Caco-2 (cell line): ENCODE measurements around the gene TMEM131. TPM values are rescaled to one million over a fixed set of nuclear protein-coding genes. Genes with fewer than 3 reads are reported as not detected.

Experiments used
- BruUV-seq: library from RNA; stranded (reverse); fragments of 400-500 nt; replicated peaks from 2 replicates; lab custom pipeline; 2021; lab: Mats Ljungman, UMichigan
- CTCF ChIA-PET: fragments of 300-600 bp; sonication (Branson Sonifier 250); formaldehyde crosslinking; loops from one replicate; lab custom pipeline; 2022; ENCODE audit warnings: antibody characterized with exemption; lab: Charles Lee
- POLR2A ChIA-PET: fragments of 300-600 bp; sonication (Branson Sonifier 250); formaldehyde crosslinking; loops from one replicate; lab custom pipeline; 2022; ENCODE audit warnings: antibody characterized with exemption; lab: Charles Lee
- DNase-seq, 2 experiments: peaks; one replicate each; pipeline versions ENCODE4 v3.0.0 to v3.0.0-alpha.2; 2020 to 2022
- H3K27me3 ChIP-seq: replicated peaks from 2 replicates; pipeline ENCODE4 v1.6.0; 2011; ENCODE audit warnings: low read length; ENCODE audit not compliant: control insufficient read depth, insufficient read depth
- H3K36me3 ChIP-seq: 2 replicates; pipeline ENCODE4 v1.5.1; 2011; ENCODE audit warnings: low read length; ENCODE audit not compliant: control insufficient read depth, insufficient read depth
- H3K4me1 ChIP-seq: fragments of 250-450 bp; sonication (Bioruptor Pico); 2 replicates; pipeline ENCODE4 v1.5.1; 2020; ENCODE audit warnings: mild to moderate bottlenecking
- H3K4me3 ChIP-seq: 2 replicates; pipeline ENCODE4 v1.5.1; 2011; ENCODE audit warnings: low read depth, mild to moderate bottlenecking, control low read depth, low read length
- H3K9me3 ChIP-seq: fragments of 250-450 bp; sonication (Bioruptor Pico); 2 replicates; pipeline ENCODE4 v1.5.1; 2020; ENCODE audit warnings: mild to moderate bottlenecking, moderate library complexity
- H3K27ac Mint-ChIP-seq: one replicate; pipeline ENCODE4 v1.8.0; 2022; ENCODE audit warnings: mixed read lengths; ENCODE audit not compliant: unreplicated experiment
- H3K27me3 Mint-ChIP-seq: one replicate; pipeline ENCODE4 v1.8.0; 2022; ENCODE audit warnings: mixed read lengths; ENCODE audit not compliant: insufficient read depth, unreplicated experiment
- H3K36me3 Mint-ChIP-seq: one replicate; pipeline ENCODE4 v1.8.0; 2022; ENCODE audit warnings: mild to moderate bottlenecking, mixed read lengths; ENCODE audit not compliant: insufficient read depth, unreplicated experiment
- H3K4me1 Mint-ChIP-seq: one replicate; pipeline ENCODE4 v1.8.0; 2022; ENCODE audit warnings: low read depth, mixed read lengths; ENCODE audit not compliant: unreplicated experiment
- H3K4me3 Mint-ChIP-seq: one replicate; pipeline ENCODE4 v1.8.0; 2022; ENCODE audit warnings: mild to moderate bottlenecking, moderate library complexity, mixed read lengths; ENCODE audit not compliant: unreplicated experiment
- H3K9me3 Mint-ChIP-seq: one replicate; pipeline ENCODE4 v1.8.0; 2022; ENCODE audit warnings: mixed read lengths; ENCODE audit not compliant: unreplicated experiment
- CTCF ChIP-seq, 2 experiments: fragments of 200-600 bp in 1 of 2; IDR thresholded peaks; 1 replicate in 1 of 2; 2 replicates in 1 of 2; pipeline versions ENCODE4 v1.5.1 to v1.8.0; 2011 to 2022; ENCODE audit warnings: antibody characterized with exemption in 1 of 2, control low read depth in 1 of 2, inconsistent platforms in 1 of 2, low read depth in 1 of 2, low read length in 1 of 2, mild to moderate bottlenecking in 1 of 2, moderate library complexity in 1 of 2; ENCODE audit not compliant: insufficient read depth in 1 of 2, severe bottlenecking in 1 of 2, unreplicated experiment in 1 of 2
- intact Hi-C: fragments of 100-400 bp; cut with micrococcal nuclease; formaldehyde crosslinking; loops from one replicate; pipeline ENCODE4 v1.10.0; 2022; ENCODE audit not compliant: unreplicated experiment
- total RNA-seq: library from RNA; stranded (reverse); gene quantifications from 2 replicates; pipeline ENCODE4 v1.2.3, GENCODE V29; 2022

Gene TMEM131
- total RNA-seq, 1 experiment from 2014 or later = 36.3 TPM

- Mint-ChIP-seq H3K4me1 (no peaks in the 10 kb centered on the region), H3K27ac (no peak overlapping the region), H3K36me3 (peaks cover 11% of the 10 kb centered on the region), H3K9me3 (peaks cover 2% of the 10 kb centered on the region), H3K4me3 (no peak overlapping the region), H3K27me3 (no peaks in the 10 kb centered on the region)
- DNase-seq = peak in 1 of 2 experiments; percentile 22
- H3K4me1 ChIP-seq = no peaks in the 10 kb centered on the region
- no TSS peak for BruUV-seq
- no peak for TF ChIP-seq CTCF (IDR thresholded peaks at IDR 0.05; ENCODE audit: insufficient read depth in 1 of 2, low read depth in 1 of 2, low read length in 1 of 2, severe bottlenecking in 1 of 2, unreplicated experiment in 1 of 2)
- intact Hi-C loops = loop anchor here (2.0 kb wide), 1 partner anchor 532 kb away; no protein-coding TSS in a partner anchor
- H3K27me3 ChIP-seq = no peaks in the 10 kb centered on the region
- CTCF ChIA-PET = no interaction called here
- H3K4me3 ChIP-seq = no peak overlapping the region
- H3K9me3 ChIP-seq = no peaks in the 10 kb centered on the region
- no peaks in the 10 kb centered on the region for H3K36me3 ChIP-seq
- POLR2A ChIA-PET = no interaction called here
Measured at GRCh38 chr2:97736608-97737330, 259.0 kb downstream of the TMEM131 start.

- H3K4me1 Mint-ChIP-seq = no peaks in the 10 kb centered on the region
- ChIA-PET CTCF (no interaction called here), POLR2A (no interaction called here)
- Histone ChIP-seq H3K27me3 (no peaks in the 10 kb centered on the region), H3K4me3 (no peak overlapping the region), H3K4me1 (no peaks in the 10 kb centered on the region), H3K36me3 (no peaks in the 10 kb centered on the region), H3K9me3 (no peaks in the 10 kb centered on the region)
- TF ChIP-seq CTCF (IDR thresholded peaks at IDR 0.05; ENCODE audit: insufficient read depth in 1 of 2, low read depth in 1 of 2, low read length in 1 of 2, severe bottlenecking in 1 of 2, unreplicated experiment in 1 of 2) = no peak
- H3K9me3 Mint-ChIP-seq = peaks cover 7% of the 10 kb centered on the region
- peak in 1 of 2 experiments; percentile 3 for DNase-seq
- H3K4me3 Mint-ChIP-seq = no peak overlapping the region
- no peak overlapping the region for H3K27ac Mint-ChIP-seq
- no peaks in the 10 kb centered on the region for H3K27me3 Mint-ChIP-seq
- H3K36me3 Mint-ChIP-seq = peaks cover 7% of the 10 kb centered on the region
- intact Hi-C loops = loop anchor here (2.0 kb wide), 1 partner anchor 533 kb away; no protein-coding TSS in a partner anchor
- no TSS peak for BruUV-seq
Measured at GRCh38 chr2:97736185-97736584, 259.6 kb downstream of the TMEM131 start.

GRCh38 chr2:97735161-97735561 lies 260.6 kb downstream of the TMEM131 start:
- no peak overlapping the region for H3K4me3 Mint-ChIP-seq
- no peaks in the 10 kb centered on the region for H3K4me1 ChIP-seq
- no peak for TF ChIP-seq CTCF (IDR thresholded peaks at IDR 0.05; ENCODE audit: insufficient read depth in 1 of 2, low read depth in 1 of 2, low read length in 1 of 2, severe bottlenecking in 1 of 2, unreplicated experiment in 1 of 2)
- peaks cover 7% of the 10 kb centered on the region for H3K9me3 Mint-ChIP-seq
- H3K4me3 ChIP-seq = no peak overlapping the region
- H3K4me1 Mint-ChIP-seq = no peaks in the 10 kb centered on the region
- no peaks in the 10 kb centered on the region for H3K27me3 ChIP-seq
- CTCF ChIA-PET = no interaction called here
- intact Hi-C loops = no loop called here
- H3K9me3 ChIP-seq = peaks cover 5% of the 10 kb centered on the region
- no TSS peak for BruUV-seq
- no peaks in the 10 kb centered on the region for H3K27me3 Mint-ChIP-seq
- peaks cover 5% of the 10 kb centered on the region for H3K36me3 Mint-ChIP-seq
- no peak overlapping the region for H3K27ac Mint-ChIP-seq
- H3K36me3 ChIP-seq = no peaks in the 10 kb centered on the region
- peak in 1 of 2 experiments; percentile 20 for DNase-seq
- POLR2A ChIA-PET = no interaction called here
